IMR-90 (cell line): Measurements from ENCODE around the gene ACOT7. TPM values are rescaled to one million over a fixed set of nuclear protein-coding genes. Genes with fewer than 3 reads are reported as not detected.

Source experiments
- ATAC-seq: fragments of 200-7000 bp; cut with Tn5 transposase; 2 replicates; pipeline ENCODE4 v1.9.1; 2020; ENCODE audit warnings: low read depth, mild to moderate bottlenecking, moderate library complexity
- BruUV-seq: library from RNA; stranded (reverse); fragments of 400-500 nt; replicated peaks from 2 replicates; lab custom pipeline; 2021; lab: Mats Ljungman, UMichigan
- CTCF ChIA-PET: fragments of 300-600 bp; formaldehyde crosslinking; extraction: SDS; loops from one replicate; lab custom pipeline; 2021; ENCODE audit warnings: antibody characterized with exemption; lab: Yijun Ruan, JAX
- POLR2A ChIA-PET: fragments of 300-600 bp; sonication (Branson Sonifier 250); formaldehyde crosslinking; loops from one replicate; lab custom pipeline; 2022; ENCODE audit warnings: antibody characterized with exemption; ENCODE audit not compliant: unreplicated experiment; lab: Charles Lee
- DNase-seq: peaks from one replicate; pipeline ENCODE4 v3.0.0; 2013
- H2AFZ ChIP-seq: replicated peaks from 2 replicates; pipeline ENCODE3; 2013; ENCODE audit warnings: low read length, mild to moderate bottlenecking; ENCODE audit not compliant: poor library complexity
- H2AK5ac ChIP-seq: 2 replicates; pipeline ENCODE4 v1.6.1; 2013; ENCODE audit warnings: low read depth, low read length, inconsistent platforms
- H2AK9ac ChIP-seq: replicated peaks from 2 replicates; pipeline ENCODE3; 2013; ENCODE audit warnings: mild to moderate bottlenecking, low read depth, low read length, moderate library complexity; ENCODE audit not compliant: poor library complexity
- H2BK120ac ChIP-seq: 2 replicates; pipeline ENCODE4 v1.6.1; 2013; ENCODE audit warnings: low read depth, low read length, inconsistent platforms
- H2BK15ac ChIP-seq: 3 replicates; pipeline ENCODE4 v1.6.1; 2013; ENCODE audit warnings: low read depth, low read length, inconsistent platforms
- H2BK20ac ChIP-seq: 2 replicates; pipeline ENCODE4 v1.6.1; 2013; ENCODE audit warnings: low read depth, mild to moderate bottlenecking, inconsistent platforms, low read length, moderate library complexity
- H2BK5ac ChIP-seq: 2 replicates; pipeline ENCODE4 v1.6.1; 2013; ENCODE audit warnings: mild to moderate bottlenecking, low read depth, low read length, inconsistent platforms; ENCODE audit not compliant: poor library complexity, severe bottlenecking
- H3K14ac ChIP-seq: replicated peaks from 2 replicates; pipeline ENCODE4 v1.6.1; 2013; ENCODE audit warnings: low read depth, low read length, inconsistent platforms
- H3K18ac ChIP-seq: 2 replicates; pipeline ENCODE4 v1.6.1; 2013; ENCODE audit warnings: low read depth, low read length, control low read depth
- H3K23ac ChIP-seq: 2 replicates; pipeline ENCODE4 v1.6.1; 2013; ENCODE audit warnings: low read depth, low read length, inconsistent platforms
- H3K27ac ChIP-seq: 2 replicates; pipeline ENCODE4 v1.5.1; 2013; ENCODE audit warnings: mild to moderate bottlenecking, control low read depth, low read length; ENCODE audit not compliant: insufficient read depth
- H3K27me3 ChIP-seq: 2 replicates; pipeline ENCODE4 v1.6.1; 2013; ENCODE audit warnings: low read length; ENCODE audit not compliant: control insufficient read depth, insufficient read depth
- H3K36me3 ChIP-seq: 2 replicates; pipeline ENCODE4 v1.6.1; 2013; ENCODE audit warnings: low read length, mixed read lengths; ENCODE audit not compliant: control insufficient read depth, insufficient read depth
- H3K4ac ChIP-seq: 2 replicates; pipeline ENCODE4 v1.6.1; 2013; ENCODE audit warnings: low read depth, low read length, inconsistent platforms
- H3K4me1 ChIP-seq: 2 replicates; pipeline ENCODE4 v1.6.1; 2013; ENCODE audit warnings: low read length, mixed read lengths; ENCODE audit not compliant: control insufficient read depth, insufficient read depth
- H3K4me2 ChIP-seq: 2 replicates; pipeline ENCODE4 v1.6.1; 2013; ENCODE audit warnings: low read depth, mild to moderate bottlenecking, control low read depth, low read length, moderate library complexity
- H3K4me3 ChIP-seq: 2 replicates; pipeline ENCODE4 v1.5.1; 2013; ENCODE audit warnings: low read depth, mild to moderate bottlenecking, control low read depth, low read length, moderate library complexity; ENCODE audit not compliant: insufficient read depth
- H3K56ac ChIP-seq: 2 replicates; pipeline ENCODE4 v1.6.1; 2013; ENCODE audit warnings: low read length, inconsistent platforms; ENCODE audit not compliant: insufficient read depth; ENCODE audit errors: extremely low read depth
- H3K79me1 ChIP-seq, 2 experiments: 2 replicates each; pipeline ENCODE4 v1.6.1; 2013; ENCODE audit warnings: low read length in 2 of 2, inconsistent platforms in 1 of 2, low read depth in 1 of 2
- H3K9ac ChIP-seq: 2 replicates; pipeline ENCODE4 v1.6.1; 2013; ENCODE audit warnings: low read depth, low read length, control low read depth
- H3K9me1 ChIP-seq: 2 replicates; pipeline ENCODE4 v1.6.1; 2013; ENCODE audit warnings: low read length, inconsistent platforms; ENCODE audit not compliant: insufficient read depth
- H3K9me3 ChIP-seq: 2 replicates; pipeline ENCODE4 v1.6.1; 2013; ENCODE audit warnings: low read length; ENCODE audit not compliant: control insufficient read depth, insufficient read depth
- H4K20me1 ChIP-seq: 2 replicates; pipeline ENCODE4 v1.6.1; 2013; ENCODE audit warnings: low read length, inconsistent platforms; ENCODE audit not compliant: insufficient read depth
- H4K5ac ChIP-seq: 2 replicates; pipeline ENCODE4 v1.6.1; 2013; ENCODE audit warnings: mild to moderate bottlenecking, low read depth, low read length, control low read depth
- H4K8ac ChIP-seq, 2 experiments: 2 replicates each; pipeline ENCODE4 v1.6.1; 2013; ENCODE audit warnings: low read depth in 2 of 2, low read length in 2 of 2, control low read depth in 1 of 2, inconsistent platforms in 1 of 2
- H4K91ac ChIP-seq: 2 replicates; pipeline ENCODE4 v1.6.1; 2013; ENCODE audit warnings: low read depth, low read length, inconsistent platforms; ENCODE audit not compliant: insufficient read depth
- BHLHE40 ChIP-seq: fragments of 150-350 bp; IDR thresholded peaks from 2 replicates; pipeline ENCODE4 v1.6.1; 2016; ENCODE audit warnings: mild to moderate bottlenecking, low read depth, low read length
- CEBPB ChIP-seq: IDR thresholded peaks from 2 replicates; pipeline ENCODE4 v1.6.1; 2012; ENCODE audit warnings: low read depth, low read length, improper control_type of control experiment
- CHD1 ChIP-seq: IDR thresholded peaks from 2 replicates; pipeline ENCODE4 v1.6.1; 2012; ENCODE audit warnings: low read depth, low read length, improper control_type of control experiment
- FOS ChIP-seq: fragments of 150-350 bp; IDR thresholded peaks from 2 replicates; pipeline ENCODE4 v1.6.1; 2016; ENCODE audit warnings: low read depth, low read length
- MAFK ChIP-seq: IDR thresholded peaks from 2 replicates; pipeline ENCODE4 v1.6.1; 2012; ENCODE audit warnings: low read depth, low read length, improper control_type of control experiment
- MAZ ChIP-seq: IDR thresholded peaks from 2 replicates; pipeline ENCODE4 v1.6.1; 2012; ENCODE audit warnings: low read depth, mild to moderate bottlenecking, low read length, improper control_type of control experiment, moderate library complexity, borderline replicate concordance
- MXI1 ChIP-seq: IDR thresholded peaks from 2 replicates; pipeline ENCODE4 v1.6.1; 2012; ENCODE audit warnings: low read depth, mild to moderate bottlenecking, low read length, moderate library complexity, borderline replicate concordance
- NFE2L2 ChIP-seq: fragments of 150-350 bp; IDR thresholded peaks from 2 replicates; pipeline ENCODE4 v1.6.1; 2016; ENCODE audit warnings: low read depth, mild to moderate bottlenecking, low read length
- POLR2A ChIP-seq: IDR thresholded peaks from 2 replicates; pipeline ENCODE4 v1.6.1; 2012; ENCODE audit warnings: mild to moderate bottlenecking, low read depth, low read length
- RAD21 ChIP-seq: IDR thresholded peaks from 2 replicates; pipeline ENCODE4 v1.6.1; 2012; ENCODE audit warnings: low read length, improper control_type of control experiment
- RCOR1 ChIP-seq: IDR thresholded peaks from 2 replicates; pipeline ENCODE4 v1.6.1; 2012; ENCODE audit warnings: mild to moderate bottlenecking, low read length, improper control_type of control experiment; ENCODE audit not compliant: insufficient replicate concordance
- SMC3 ChIP-seq: fragments of 150-350 bp; IDR thresholded peaks from 2 replicates; pipeline ENCODE4 v1.6.1; 2016; ENCODE audit warnings: low read depth, mild to moderate bottlenecking, antibody characterized with exemption, low read length, moderate library complexity
- WGBS, 2 experiments: methylation state at CpG; one replicate each; pipeline versions ENCODE4 v1.1.5 to v1.1.7; 2013; ENCODE audit warnings: missing lambda C conversion rate in 2 of 2; ENCODE audit not compliant: insufficient read length in 1 of 2; ENCODE audit errors: extremely low coverage in 2 of 2; 5-methylcytosine and 5-hydroxymethylcytosine counted together
- dilution Hi-C: fragments of 300-500 bp; cut with HindIII; formaldehyde crosslinking; loops from one replicate; pipeline ENCODE4 v1.14.3; 2018; ENCODE audit warnings: low sequenced_read_pairs; ENCODE audit not compliant: unreplicated experiment
- in situ Hi-C: fragments of 300-500 bp; cut with MboI; formaldehyde crosslinking; loops from 3 replicates; pipeline ENCODE4 v1.14.3; 2019; ENCODE audit warnings: low sequenced_read_pairs, inconsistent platforms, mixed read lengths
- intact Hi-C: fragments of 100-400 bp; cut with micrococcal nuclease; formaldehyde crosslinking; loops from 2 replicates; pipeline ENCODE4 v1.10.0; 2022
- polyA plus RNA-seq, 3 experiments: library from polyadenylated mRNA; depleted of rRNA; stranded (reverse); fragments of >200 nt; gene quantifications; 2 replicates each; pipeline ENCODE4 v1.2.3, GENCODE V29; 2012; ENCODE audit warnings: low replicate concordance in 1 of 3
- total RNA-seq: library from RNA; depleted of rRNA; stranded (reverse); fragments of >200 nt; gene quantifications from 2 replicates; pipeline ENCODE4 v1.2.3, GENCODE V29; 2012
- TF ChIP-seq, protein P1 (sequence below): fragments of 150-350 bp; IDR thresholded peaks from 2 replicates; pipeline ENCODE4 v1.6.1; 2017; ENCODE audit warnings: mild to moderate bottlenecking, antibody characterized with exemption, low read length, low read depth
- TF ChIP-seq, protein P2 (sequence below): fragments of 150-350 bp; IDR thresholded peaks from 2 replicates; pipeline ENCODE4 v1.6.1; 2016; ENCODE audit warnings: low read depth, mild to moderate bottlenecking, low read length, moderate library complexity, borderline replicate concordance
- TF ChIP-seq, protein P3 (sequence below): conservative IDR thresholded peaks from 2 replicates; pipeline ENCODE4 v1.5.1; 2012; ENCODE audit warnings: mild to moderate bottlenecking, low read depth, low read length, improper control_type of control experiment

The ACOT7 gene
- total and polyA plus RNA-seq, 2 of the 4 experiments (the other 2 are of a cell fraction), result 51.6 to 242 TPM

DNA sequence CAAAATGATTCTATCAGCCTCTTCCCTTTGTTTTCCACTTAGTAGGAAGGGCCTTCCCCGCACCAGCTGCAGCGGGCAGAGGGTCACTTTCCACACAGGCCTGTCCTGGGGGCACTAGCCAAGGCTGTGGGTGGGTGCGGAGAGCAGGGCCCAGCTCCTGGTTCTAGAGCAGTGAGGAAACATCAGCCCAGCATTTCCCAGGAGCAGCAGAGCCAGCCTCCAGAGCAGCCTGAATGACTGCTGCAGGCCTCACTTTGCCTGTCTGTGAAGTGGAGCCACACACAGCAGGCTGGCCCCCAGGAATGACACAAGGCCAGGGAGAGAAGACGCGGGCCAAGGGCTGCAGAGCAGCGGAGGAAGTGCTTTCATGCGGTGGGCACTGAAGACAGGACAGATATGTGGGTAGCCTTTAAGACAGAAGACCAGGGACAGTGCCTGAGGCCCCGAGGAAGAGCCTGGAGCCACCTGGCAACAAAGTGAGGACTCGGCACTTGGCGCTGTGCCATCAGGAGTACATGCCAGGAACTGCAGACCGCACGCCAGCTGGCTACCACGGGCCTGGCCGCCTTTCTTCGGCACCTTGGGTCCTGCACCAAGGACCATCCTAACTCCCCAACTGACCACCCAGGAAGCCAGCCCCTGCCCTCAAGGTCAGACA, 42.0 kb downstream of the ACOT7 start:
- no peaks in the 10 kb centered on the region; the same call in 1 of the 2 replicates for H3K36me3 ChIP-seq
- H3K9ac ChIP-seq, result no peak overlapping the region
- no peak overlapping the region for H3K27ac ChIP-seq
- POLR2A ChIA-PET, result no interaction called here
- no peak overlapping the region for H3K56ac ChIP-seq
- peaks cover 8 to 36% of the 10 kb centered on the region in 2 experiments for H3K79me1 ChIP-seq
- H2AFZ ChIP-seq, result no peak overlapping the region
- H3K9me3 ChIP-seq, result no peaks in the 10 kb centered on the region
- no peak for ATAC-seq
- H3K14ac ChIP-seq, result no peak overlapping the region
- dilution Hi-C loops (no loop called here), intact Hi-C loops (no loop called here), in situ Hi-C loops (no loop called here)
- CTCF ChIA-PET, result interaction anchor here (0.8 kb wide), 1 partner anchor 53 kb away, joined by 3 read pairs; no protein-coding TSS in a partner anchor
- no peak overlapping the region for H4K91ac ChIP-seq
- H2BK20ac ChIP-seq, result no peak overlapping the region
- H2BK120ac ChIP-seq, result no peak overlapping the region
- H3K4ac ChIP-seq, result no peak overlapping the region
- no peak overlapping the region for H4K5ac ChIP-seq
- H3K9me1 ChIP-seq, result peaks cover 4% of the 10 kb centered on the region; the same call in 1 of the 2 replicates
- H3K23ac ChIP-seq, result no peak overlapping the region
- DNase-seq, result no peak
- 61% methylated on average over 6 of the region's 15 CpGs; no CpG with 5 or more reads in 1 of the 2 experiments for WGBS, 2 experiments
- peaks cover 6% of the 10 kb centered on the region for H3K4me1 ChIP-seq
- 0 out of 2 replicates have a peak overlapping the region, but pooled peaks have one; percentile 1 for H2AK5ac ChIP-seq
- no peaks in the 10 kb centered on the region for H3K27me3 ChIP-seq
- H4K20me1 ChIP-seq, result peaks cover 4% of the 10 kb centered on the region; the same call in 1 of the 2 replicates
- H2AK9ac ChIP-seq, result no peak overlapping the region
- H4K8ac ChIP-seq, result no peak overlapping the region
- no peak overlapping the region for H3K4me2 ChIP-seq
- BruUV-seq, result no TSS peak
- no peak overlapping the region for H2BK5ac ChIP-seq
- H3K4me3 ChIP-seq, result no peak overlapping the region
- H2BK15ac ChIP-seq, result no peak overlapping the region
- H3K18ac ChIP-seq, result no peak overlapping the region
- no peak for TF ChIP-seq NFE2L2
- TF ChIP-seq FOS, result no peak
- TF ChIP-seq BHLHE40, result no peak
- TF ChIP-seq MAFK, result no peak
- no peak for TF ChIP-seq RCOR1
- TF ChIP-seq, protein P1, sequence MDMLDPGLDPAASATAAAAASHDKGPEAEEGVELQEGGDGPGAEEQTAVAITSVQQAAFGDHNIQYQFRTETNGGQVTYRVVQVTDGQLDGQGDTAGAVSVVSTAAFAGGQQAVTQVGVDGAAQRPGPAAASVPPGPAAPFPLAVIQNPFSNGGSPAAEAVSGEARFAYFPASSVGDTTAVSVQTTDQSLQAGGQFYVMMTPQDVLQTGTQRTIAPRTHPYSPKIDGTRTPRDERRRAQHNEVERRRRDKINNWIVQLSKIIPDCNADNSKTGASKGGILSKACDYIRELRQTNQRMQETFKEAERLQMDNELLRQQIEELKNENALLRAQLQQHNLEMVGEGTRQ, result no peak
- no peak for TF ChIP-seq MAZ
- no peak for TF ChIP-seq CEBPB
- TF ChIP-seq MXI1, result no peak
- TF ChIP-seq, protein P2, sequence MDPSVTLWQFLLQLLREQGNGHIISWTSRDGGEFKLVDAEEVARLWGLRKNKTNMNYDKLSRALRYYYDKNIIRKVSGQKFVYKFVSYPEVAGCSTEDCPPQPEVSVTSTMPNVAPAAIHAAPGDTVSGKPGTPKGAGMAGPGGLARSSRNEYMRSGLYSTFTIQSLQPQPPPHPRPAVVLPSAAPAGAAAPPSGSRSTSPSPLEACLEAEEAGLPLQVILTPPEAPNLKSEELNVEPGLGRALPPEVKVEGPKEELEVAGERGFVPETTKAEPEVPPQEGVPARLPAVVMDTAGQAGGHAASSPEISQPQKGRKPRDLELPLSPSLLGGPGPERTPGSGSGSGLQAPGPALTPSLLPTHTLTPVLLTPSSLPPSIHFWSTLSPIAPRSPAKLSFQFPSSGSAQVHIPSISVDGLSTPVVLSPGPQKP, result no peak
- TF ChIP-seq POLR2A, result no peak
- TF ChIP-seq, protein P3, sequence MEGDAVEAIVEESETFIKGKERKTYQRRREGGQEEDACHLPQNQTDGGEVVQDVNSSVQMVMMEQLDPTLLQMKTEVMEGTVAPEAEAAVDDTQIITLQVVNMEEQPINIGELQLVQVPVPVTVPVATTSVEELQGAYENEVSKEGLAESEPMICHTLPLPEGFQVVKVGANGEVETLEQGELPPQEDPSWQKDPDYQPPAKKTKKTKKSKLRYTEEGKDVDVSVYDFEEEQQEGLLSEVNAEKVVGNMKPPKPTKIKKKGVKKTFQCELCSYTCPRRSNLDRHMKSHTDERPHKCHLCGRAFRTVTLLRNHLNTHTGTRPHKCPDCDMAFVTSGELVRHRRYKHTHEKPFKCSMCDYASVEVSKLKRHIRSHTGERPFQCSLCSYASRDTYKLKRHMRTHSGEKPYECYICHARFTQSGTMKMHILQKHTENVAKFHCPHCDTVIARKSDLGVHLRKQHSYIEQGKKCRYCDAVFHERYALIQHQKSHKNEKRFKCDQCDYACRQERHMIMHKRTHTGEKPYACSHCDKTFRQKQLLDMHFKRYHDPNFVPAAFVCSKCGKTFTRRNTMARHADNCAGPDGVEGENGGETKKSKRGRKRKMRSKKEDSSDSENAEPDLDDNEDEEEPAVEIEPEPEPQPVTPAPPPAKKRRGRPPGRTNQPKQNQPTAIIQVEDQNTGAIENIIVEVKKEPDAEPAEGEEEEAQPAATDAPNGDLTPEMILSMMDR, result no peak
- no peak for TF ChIP-seq CHD1
- TF ChIP-seq RAD21, result no peak
- TF ChIP-seq SMC3, result no peak
